GM12891 (cell line): ENCODE results near the gene PTDSS2.

Experiments
- DNase-seq: peaks from one replicate; pipeline ENCODE4 v3.0.0; 2011; ENCODE audit warnings: low spot score; ENCODE audit not compliant: insufficient read length
- FAIRE-seq: peaks from 2 replicates; lab custom pipeline; 2011; peaks lifted over from hg19 to GRCh38; lab: Jason Lieb, UNC
- PAX5 ChIP-seq: IDR thresholded peaks from 2 replicates; pipeline ENCODE4 v1.6.1; 2011; ENCODE audit warnings: low read length, moderate library complexity, mild to moderate bottlenecking; ENCODE audit not compliant: insufficient read depth, severe bottlenecking
- POLR2A ChIP-seq: IDR thresholded peaks from 2 replicates; pipeline ENCODE4 v1.6.1; 2011; ENCODE audit warnings: low read depth, low read length, control low read depth
- POLR2AphosphoS5 ChIP-seq: IDR thresholded peaks from 2 replicates; pipeline ENCODE4 v1.6.1; 2011; ENCODE audit warnings: low read depth, low read length, control low read depth
- POU2F2 ChIP-seq: IDR thresholded peaks from 2 replicates; pipeline ENCODE4 v1.6.1; 2011; ENCODE audit warnings: low read depth, mild to moderate bottlenecking, control low read depth, low read length, moderate library complexity
- SPI1 ChIP-seq: IDR thresholded peaks from 2 replicates; pipeline ENCODE4 v1.6.1; 2011; ENCODE audit warnings: low read depth, low read length, control low read depth
- TAF1 ChIP-seq: IDR thresholded peaks from 2 replicates; pipeline ENCODE4 v1.6.1; 2011; ENCODE audit warnings: low read depth, low read length, control low read depth

The PTDSS2 gene

DNA sequence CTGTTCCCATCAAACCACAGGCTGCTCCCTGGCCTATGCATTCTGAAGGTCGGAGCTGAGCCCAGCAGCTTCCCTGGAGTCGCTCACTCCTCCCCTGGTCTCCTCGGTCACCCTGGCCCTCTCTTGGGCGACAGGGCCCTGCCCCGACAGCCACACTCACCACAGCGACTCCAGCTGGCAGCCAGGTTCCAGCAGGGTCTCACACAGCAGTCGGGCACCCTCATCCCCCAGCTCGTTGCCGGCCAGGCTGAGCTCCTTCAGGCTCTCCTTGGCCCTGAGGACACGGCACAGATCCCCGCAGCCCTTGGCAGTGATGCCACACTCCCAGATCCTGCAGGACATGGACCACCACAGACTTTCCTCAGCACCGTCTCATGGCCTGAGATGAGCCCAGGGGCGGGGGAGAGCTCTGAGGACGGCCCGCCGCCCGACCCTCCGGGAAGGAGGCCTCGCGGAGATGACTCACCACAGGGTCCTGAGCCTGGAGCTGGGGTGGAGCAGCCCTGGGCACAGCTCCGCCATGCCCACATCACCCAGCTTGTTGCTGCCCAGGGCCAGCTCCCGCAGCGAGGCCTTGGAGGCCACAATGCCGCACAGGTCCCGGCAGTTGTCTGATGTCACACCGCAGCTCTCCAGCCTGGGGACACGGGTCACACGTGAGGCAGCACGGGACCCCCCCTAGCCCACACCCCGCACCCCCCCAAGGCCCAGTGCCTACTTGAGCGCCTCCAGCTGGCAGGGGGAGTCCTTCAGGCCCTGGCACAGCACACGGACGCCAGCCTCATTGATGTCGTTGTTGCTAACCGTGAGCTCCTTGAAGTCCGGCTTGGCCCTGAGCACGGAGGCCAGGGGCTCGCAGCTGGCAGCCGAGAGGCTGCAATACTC, 48.5 kb downstream of the PTDSS2 start:
- FAIRE-seq = no peak
- TF ChIP-seq PAX5 = no peak
- TF ChIP-seq POLR2A = no peak
- TF ChIP-seq SPI1 = no peak
- TF ChIP-seq TAF1 = no peak
- TF ChIP-seq POLR2AphosphoS5 = no peak
- TF ChIP-seq POU2F2 = no peak
- DNase-seq = peak; percentile 8

DNA sequence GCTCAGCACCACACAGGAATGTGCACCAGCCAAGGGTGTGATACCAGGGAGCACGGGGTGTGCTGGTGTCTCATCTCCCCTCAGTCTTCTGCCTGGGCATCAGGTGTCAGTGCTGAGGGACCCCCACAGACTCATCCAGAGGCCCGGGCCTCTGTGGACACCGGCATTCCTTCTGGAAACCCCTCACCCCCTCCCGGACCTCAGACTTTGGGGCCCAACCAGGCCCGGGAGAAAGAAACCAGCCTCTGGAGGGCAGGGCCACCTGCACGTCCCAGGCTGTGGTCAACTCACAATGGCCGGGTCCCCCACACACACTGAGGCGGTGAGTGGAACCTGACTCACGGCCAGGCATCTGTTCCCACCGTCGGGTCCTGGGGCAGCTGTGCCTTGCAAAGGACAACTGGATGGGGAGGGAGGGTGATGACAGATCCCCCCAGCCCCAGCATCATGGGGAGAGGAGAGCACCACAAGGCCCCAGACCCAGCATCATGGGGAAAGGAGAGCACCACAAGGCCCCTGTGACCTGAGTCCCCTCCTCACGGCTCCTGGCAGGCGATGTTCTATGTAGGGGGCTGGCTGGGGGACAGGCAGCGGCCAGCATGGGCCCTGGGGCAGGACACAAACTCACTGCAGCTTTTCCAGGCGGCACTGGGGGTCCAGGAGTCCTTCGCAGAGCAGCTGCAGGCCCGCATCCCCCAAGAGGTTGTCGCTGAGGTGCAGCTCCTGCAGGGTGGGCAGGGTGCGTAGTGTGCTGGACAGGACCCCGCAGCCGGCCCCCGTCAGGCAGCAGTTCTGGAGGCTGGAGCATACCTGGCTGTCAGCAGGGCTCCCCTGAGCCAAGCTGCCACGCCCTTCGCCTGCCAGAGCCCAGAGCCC, 49.4 kb downstream of the PTDSS2 start:
- TF ChIP-seq POLR2A = no peak
- TF ChIP-seq POLR2AphosphoS5 = no peak
- no peak for TF ChIP-seq POU2F2
- TF ChIP-seq PAX5 = no peak
- TF ChIP-seq SPI1 = no peak
- TF ChIP-seq TAF1 = no peak
- no peak for FAIRE-seq

DNA sequence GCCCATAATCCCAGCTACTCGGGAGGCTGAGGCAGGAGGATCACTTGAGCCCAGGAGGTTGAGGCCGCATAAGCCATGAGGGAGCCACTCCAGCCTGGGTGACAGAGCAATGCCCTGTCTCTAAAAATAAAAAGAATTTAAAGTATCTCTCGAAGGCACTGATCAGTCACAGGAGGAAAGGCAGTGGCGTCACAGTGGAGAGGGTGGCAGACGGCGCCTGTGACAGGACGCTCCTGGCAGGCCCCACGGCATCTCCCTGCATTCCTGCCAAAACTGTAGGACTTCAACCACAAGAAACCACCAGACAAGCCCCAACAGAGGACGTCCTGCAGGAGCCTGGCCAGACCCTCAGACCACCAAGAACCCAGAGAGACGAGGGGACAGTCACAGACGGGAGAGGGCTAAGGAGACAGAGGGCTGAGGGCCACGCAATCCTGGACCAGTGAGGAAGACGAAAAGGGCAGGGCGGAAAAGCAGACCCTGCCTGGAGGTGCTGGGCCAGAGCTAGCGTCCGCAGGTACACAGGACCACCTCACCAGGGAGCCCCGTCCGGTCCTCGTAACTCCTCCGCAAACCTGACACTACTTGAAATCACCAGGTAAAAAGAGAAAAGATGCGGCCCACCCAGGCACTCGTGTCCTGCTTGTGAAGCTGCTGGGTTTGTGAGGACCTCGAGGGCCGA, 51.1 kb downstream of the PTDSS2 start:
- no peak for TF ChIP-seq POLR2AphosphoS5
- no peak for TF ChIP-seq TAF1
- no peak for TF ChIP-seq POLR2A
- TF ChIP-seq PAX5 = no peak
- TF ChIP-seq POU2F2 = no peak
- TF ChIP-seq SPI1 = no peak
- FAIRE-seq (no peak), DNase-seq (peak; percentile 5)

More for the DNA sequence above, 49.4 kb downstream of the PTDSS2 start:
- DNase-seq = no peak

DNA sequence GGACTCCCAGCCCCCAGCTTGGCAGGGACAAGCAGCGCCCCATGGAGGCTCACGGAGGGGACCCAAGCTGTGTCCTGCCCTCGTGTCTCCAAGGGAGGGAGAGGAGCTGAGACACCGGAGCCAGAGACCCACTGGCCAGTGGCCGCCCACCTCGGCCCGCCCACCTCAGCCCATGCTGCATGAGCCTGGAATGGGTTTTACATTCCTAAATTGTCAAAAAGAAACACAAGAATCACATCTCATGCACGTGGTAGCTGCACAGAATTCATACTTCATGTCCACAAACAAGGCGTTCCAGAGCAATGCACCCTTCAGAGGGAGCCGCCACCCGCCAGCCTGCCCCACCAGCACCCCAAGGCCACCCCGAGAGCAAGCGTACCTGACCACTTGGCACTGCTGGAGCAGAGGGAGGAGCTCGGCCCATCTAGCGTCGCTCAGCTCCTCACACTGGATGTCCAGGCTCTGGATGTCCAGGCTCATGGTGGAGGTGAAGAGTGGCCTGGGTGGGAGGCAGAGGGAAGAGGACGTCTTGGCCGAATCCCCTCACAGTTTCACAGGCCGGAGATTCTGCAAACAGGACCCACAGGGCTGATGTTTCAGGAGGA, 51.7 kb downstream of the PTDSS2 start:
- DNase-seq (peak; percentile 10), FAIRE-seq (no peak)
- TF ChIP-seq POLR2AphosphoS5 (no peak), POLR2A (no peak), PAX5 (no peak), POU2F2 (no peak), TAF1 (no peak), SPI1 (no peak)

DNA sequence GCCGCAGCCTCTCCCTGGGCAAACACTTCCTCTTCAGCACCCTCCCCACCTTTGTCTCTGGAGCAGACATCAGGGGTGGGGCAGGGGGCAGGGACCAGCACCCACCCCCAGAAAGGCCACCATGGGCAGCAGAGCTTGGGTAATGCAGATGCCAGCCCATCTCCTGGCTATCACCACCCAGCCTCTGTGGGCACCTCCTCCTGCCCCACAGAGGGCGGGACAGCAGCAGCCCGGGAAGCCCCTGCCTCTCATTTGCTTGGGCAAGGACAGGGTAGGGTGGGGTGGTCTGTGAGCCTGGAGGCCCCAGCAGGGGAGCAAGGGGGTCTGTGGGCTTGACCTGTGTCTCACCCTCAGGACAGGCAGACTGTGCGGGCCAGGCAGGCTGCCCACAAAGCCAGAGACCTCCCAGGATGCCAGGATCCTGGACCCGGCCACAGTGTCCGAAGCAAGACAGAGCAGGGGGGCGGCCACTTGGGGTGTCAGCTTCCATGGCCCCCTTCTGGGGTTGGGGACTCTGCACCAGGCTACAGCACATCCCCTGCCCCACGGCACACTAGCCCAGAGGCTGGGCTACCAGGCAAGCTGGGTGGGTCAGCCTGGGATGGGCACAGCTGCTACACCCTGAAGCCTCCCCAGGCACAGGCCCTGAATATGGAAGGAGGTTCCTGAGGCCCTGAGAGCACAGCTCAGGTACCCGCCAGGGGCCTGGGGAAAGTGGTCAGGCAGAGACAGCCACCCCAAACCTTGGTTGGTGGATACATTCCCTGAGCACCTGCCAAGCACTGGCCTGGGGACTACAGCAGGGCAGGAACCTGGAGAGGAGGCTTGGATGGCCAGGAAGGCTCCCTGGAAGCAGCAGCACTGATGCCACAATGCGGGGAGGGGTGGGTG, 52.5 kb downstream of the PTDSS2 start:
- TF ChIP-seq PAX5 (no peak), POLR2A (no peak)
- no peak for DNase-seq
- FAIRE-seq = no peak

DNA sequence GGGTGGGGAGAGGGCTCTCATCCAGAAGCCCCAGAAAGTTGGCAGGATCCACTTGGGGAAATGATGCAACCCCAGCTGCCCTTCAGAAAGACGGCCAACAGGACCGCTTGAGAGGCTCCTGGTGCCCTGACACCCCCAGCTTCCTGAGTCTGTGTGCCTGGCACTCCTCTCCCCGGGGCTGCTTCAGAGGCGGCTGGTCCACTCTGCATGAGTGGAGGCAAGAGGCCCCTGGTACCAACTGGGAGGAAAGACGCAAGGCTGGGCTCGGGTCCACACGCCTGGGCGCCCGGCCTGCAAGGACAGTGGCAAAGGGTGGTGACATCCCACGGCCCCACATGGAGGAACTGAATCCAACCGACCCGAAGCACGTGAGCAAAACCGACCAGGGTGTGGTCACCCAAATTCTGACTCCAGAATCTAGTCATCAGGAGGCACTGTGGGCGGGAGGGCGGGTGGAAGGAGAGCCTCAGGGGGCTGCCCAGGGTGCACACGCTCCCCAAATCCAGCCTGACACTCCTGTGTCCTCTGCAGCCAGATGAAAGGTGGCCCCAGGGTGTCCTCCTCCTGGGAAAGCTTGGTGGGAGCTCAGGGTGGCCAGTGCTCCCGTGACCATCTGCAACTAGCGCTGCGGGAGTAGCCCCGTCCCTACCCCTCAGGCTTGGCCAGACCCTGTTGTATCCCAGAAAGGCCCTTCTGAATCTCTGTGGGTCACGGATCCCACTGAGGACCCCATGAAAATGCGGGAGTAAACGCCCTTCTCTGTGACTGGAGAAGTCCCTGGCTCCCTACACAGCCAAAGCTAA, 53.3 kb downstream of the PTDSS2 start:
- no peak for FAIRE-seq
- TF ChIP-seq SPI1 = peak; percentile 73
- TF ChIP-seq PAX5 = no peak
- peak; percentile 82 for DNase-seq

DNA sequence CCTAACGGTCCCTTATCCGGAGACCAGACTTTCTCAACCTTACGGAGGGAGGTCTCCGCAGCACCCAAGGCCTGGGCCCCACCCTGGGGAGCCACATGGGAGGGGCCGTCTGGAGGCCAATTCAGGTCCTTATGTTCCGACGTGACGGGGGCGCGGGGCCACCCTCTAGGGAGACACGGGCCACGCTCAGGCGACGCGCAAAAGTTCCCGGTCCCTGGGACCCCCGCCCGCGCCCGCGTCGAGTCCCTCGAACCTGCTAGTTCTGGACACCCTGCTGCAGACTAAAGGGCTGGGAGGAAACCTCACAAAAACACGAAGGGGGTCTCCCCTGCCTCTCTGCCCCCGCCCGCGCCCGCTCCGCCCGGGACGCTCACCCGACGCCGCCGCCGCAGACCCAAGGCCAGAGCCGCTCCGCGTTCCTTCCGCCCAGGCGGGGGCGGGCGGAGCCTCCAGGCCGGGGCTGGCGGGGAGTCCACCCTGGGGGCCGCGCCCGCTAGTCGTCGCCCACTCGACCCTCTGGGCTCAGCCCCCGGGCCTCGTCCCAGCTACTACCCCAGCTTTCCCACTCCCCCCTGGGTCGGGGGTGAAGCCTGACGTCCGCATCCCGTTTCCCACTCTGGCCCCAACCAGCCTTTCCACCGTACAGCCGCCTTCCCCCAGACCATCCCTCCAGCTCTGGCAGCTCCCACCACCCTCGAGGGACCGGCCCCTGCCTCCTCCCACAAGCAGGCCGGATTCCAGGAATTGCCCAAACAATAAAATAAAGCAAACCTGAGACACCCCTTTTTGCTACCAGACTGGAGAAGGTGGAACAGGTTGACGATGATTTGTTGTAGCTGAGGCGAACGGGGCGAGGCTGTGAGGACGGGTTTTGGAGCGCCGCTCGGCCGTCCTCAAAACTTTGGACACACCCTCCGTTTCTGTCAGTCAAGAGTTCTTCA, 54.2 kb downstream of the PTDSS2 start:
- FAIRE-seq = peak; percentile 88
- DNase-seq = peak; percentile 50
- TF ChIP-seq POLR2A (no peak), PAX5 (no peak), POU2F2 (no peak), TAF1 (no peak), POLR2AphosphoS5 (no peak), SPI1 (no peak)
